ENCODE data around the gene ACACA.

Gene ACACA

GRCh38 chr17:37097154-37097553 lies 309.5 kb downstream of the ACACA start:
- ChIA-PET POLR2A (no interaction called here), CTCF (no interaction called here)
- TF ChIP-seq NFRKB (IDR thresholded peaks at IDR 0.05) (no peak), SP1 (IDR thresholded peaks at IDR 0.05) (no peak), PKNOX1 (IDR thresholded peaks at IDR 0.05) (no peak), CTBP1 (IDR thresholded peaks at IDR 0.05; ENCODE audit: borderline replicate concordance) (no peak), ARNT (IDR thresholded peaks at IDR 0.05) (no peak), BHLHE40 (IDR thresholded peaks at IDR 0.05; ENCODE audit: borderline replicate concordance) (no peak), SUZ12 (IDR thresholded peaks at IDR 0.05) (no peak), ZNF384 (IDR thresholded peaks at IDR 0.05) (no peak), HDGF (IDR thresholded peaks at IDR 0.05; ENCODE audit: borderline replicate concordance) (no peak), TARDBP (IDR thresholded peaks at IDR 0.05) (no peak), LEF1 (IDR thresholded peaks at IDR 0.05; ENCODE audit: borderline replicate concordance) (no peak), ELF4 (IDR thresholded peaks at IDR 0.05) (no peak), FOXK2 (IDR thresholded peaks at IDR 0.05) (no peak), FOXM1 (IDR thresholded peaks at IDR 0.05; ENCODE audit: borderline replicate concordance) (no peak), L3MBTL2 (conservative IDR thresholded peaks at IDR 0.05) (no peak)
- DNase-seq (ENCODE audit: extremely low spot score): no peak

GRCh38 chr17:37096071-37096470 lies 310.6 kb downstream of the ACACA start:
- DNase-seq (ENCODE audit: extremely low spot score): no peak
- TF ChIP-seq L3MBTL2 (conservative IDR thresholded peaks at IDR 0.05): no peak
- TF ChIP-seq TARDBP (IDR thresholded peaks at IDR 0.05): no peak
- TF ChIP-seq HDGF (IDR thresholded peaks at IDR 0.05; ENCODE audit: borderline replicate concordance): no peak
- no peak for TF ChIP-seq SP1 (IDR thresholded peaks at IDR 0.05)
- TF ChIP-seq BHLHE40 (IDR thresholded peaks at IDR 0.05; ENCODE audit: borderline replicate concordance): no peak
- TF ChIP-seq FOXA1 (IDR thresholded peaks at IDR 0.05): no peak
- no peak for TF ChIP-seq ARNT (IDR thresholded peaks at IDR 0.05)
- no peak for TF ChIP-seq ELF4 (IDR thresholded peaks at IDR 0.05)
- no peak for TF ChIP-seq FOXK2 (IDR thresholded peaks at IDR 0.05)
- TF ChIP-seq CTBP1 (IDR thresholded peaks at IDR 0.05; ENCODE audit: borderline replicate concordance): no peak
- no peak for TF ChIP-seq ZNF384 (IDR thresholded peaks at IDR 0.05)
- no peak for TF ChIP-seq NFRKB (IDR thresholded peaks at IDR 0.05)
- TF ChIP-seq FOXM1 (IDR thresholded peaks at IDR 0.05; ENCODE audit: borderline replicate concordance): no peak
- TF ChIP-seq LEF1 (IDR thresholded peaks at IDR 0.05; ENCODE audit: borderline replicate concordance): no peak
- no peak for TF ChIP-seq PKNOX1 (IDR thresholded peaks at IDR 0.05)
- TF ChIP-seq SUZ12 (IDR thresholded peaks at IDR 0.05): no peak
- ChIA-PET CTCF (no interaction called here), POLR2A (no interaction called here)

- POLR2A ChIA-PET: no interaction called here
- CTCF ChIA-PET: no interaction called here
- no peak for DNase-seq (ENCODE audit: extremely low spot score)
These were observed 312.2 kb downstream of the ACACA start for GRCh38 chr17:37094391-37094790.

GRCh38 chr17:37092701-37093100 lies 313.9 kb downstream of the ACACA start:
- TF ChIP-seq ZNF384 (IDR thresholded peaks at IDR 0.05): no peak
- ChIA-PET POLR2A (no interaction called here), CTCF (no interaction called here)

More at GRCh38 chr17:37094391-37094790, 312.2 kb downstream of the ACACA start:
- TF ChIP-seq FOXA1 (IDR thresholded peaks at IDR 0.05) (no peak), TARDBP (IDR thresholded peaks at IDR 0.05) (no peak), ARNT (IDR thresholded peaks at IDR 0.05) (no peak)

GRCh38 chr17:37092071-37092470 lies 314.6 kb downstream of the ACACA start:
- DNase-seq (ENCODE audit: extremely low spot score): no peak
- TF ChIP-seq HDGF (IDR thresholded peaks at IDR 0.05; ENCODE audit: borderline replicate concordance) (no peak), PKNOX1 (IDR thresholded peaks at IDR 0.05) (no peak), BHLHE40 (IDR thresholded peaks at IDR 0.05; ENCODE audit: borderline replicate concordance) (no peak), ELF4 (IDR thresholded peaks at IDR 0.05) (no peak), LEF1 (IDR thresholded peaks at IDR 0.05; ENCODE audit: borderline replicate concordance) (no peak), CTBP1 (IDR thresholded peaks at IDR 0.05; ENCODE audit: borderline replicate concordance) (no peak), FOXA1 (IDR thresholded peaks at IDR 0.05) (no peak), ZNF384 (IDR thresholded peaks at IDR 0.05) (no peak), ARNT (IDR thresholded peaks at IDR 0.05) (no peak)
- POLR2A ChIA-PET: no interaction called here
- CTCF ChIA-PET: no interaction called here

More at GRCh38 chr17:37092701-37093100, 313.9 kb downstream of the ACACA start:
- no peak for DNase-seq (ENCODE audit: extremely low spot score)

- POLR2A ChIA-PET: interaction anchor here (0.7 kb wide), 1 partner anchor 128 kb away, joined by 3 read pairs; no protein-coding TSS in a partner anchor
- DNase-seq (ENCODE audit: extremely low spot score): no peak
- TF ChIP-seq LEF1 (IDR thresholded peaks at IDR 0.05; ENCODE audit: borderline replicate concordance) (no peak), CTBP1 (IDR thresholded peaks at IDR 0.05; ENCODE audit: borderline replicate concordance) (no peak), SP1 (IDR thresholded peaks at IDR 0.05) (no peak), FOXM1 (IDR thresholded peaks at IDR 0.05; ENCODE audit: borderline replicate concordance) (no peak), ELF4 (IDR thresholded peaks at IDR 0.05) (no peak), PKNOX1 (IDR thresholded peaks at IDR 0.05) (no peak), FOXA1 (IDR thresholded peaks at IDR 0.05) (no peak), SUZ12 (IDR thresholded peaks at IDR 0.05) (no peak), NFRKB (IDR thresholded peaks at IDR 0.05) (no peak), TARDBP (IDR thresholded peaks at IDR 0.05) (no peak), L3MBTL2 (conservative IDR thresholded peaks at IDR 0.05) (no peak)
- CTCF ChIA-PET: no interaction called here
These were observed 315.7 kb downstream of the ACACA start for GRCh38 chr17:37090941-37091340.

Data from HEK293T (cell line).